ENCODE measurements around the gene MAP6.

MAP6 gene

GRCh38 chr11:75549370-75549958, 119.4 kb downstream of the MAP6 start:
- no peak for DNase-seq (ENCODE audit: low spot score)

DNA sequence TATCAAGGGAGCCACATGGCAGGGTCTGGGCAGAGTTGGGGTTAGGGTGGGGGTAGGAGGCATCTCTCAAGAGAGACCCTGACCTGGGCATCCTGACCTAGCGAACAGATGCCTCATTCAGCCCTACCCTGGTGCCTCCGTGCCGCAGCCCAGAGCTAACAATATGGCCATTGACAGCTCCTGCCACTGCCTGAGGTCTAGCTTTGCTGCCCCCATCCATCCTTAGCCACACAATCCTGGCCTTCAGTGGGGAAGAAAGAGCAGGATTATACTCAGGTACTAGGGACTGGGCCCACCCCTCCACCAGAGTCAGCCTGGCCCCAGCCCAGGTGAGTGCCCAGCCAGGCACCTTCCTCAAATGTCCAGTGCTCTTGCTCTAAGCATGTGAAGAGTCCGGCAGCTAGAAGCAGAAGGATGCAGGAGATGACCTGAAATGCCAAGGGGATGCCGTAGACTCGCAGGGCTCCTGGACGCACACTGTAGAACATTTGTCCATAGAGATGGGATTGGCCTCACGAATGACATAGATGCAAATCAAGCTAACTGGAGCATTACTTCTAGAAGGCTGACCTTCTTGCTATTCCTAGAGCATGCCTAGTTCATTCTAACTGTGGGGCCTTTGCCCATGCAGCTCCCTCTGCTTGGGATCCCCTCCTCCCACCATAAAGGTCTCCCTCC, 120.1 kb downstream of the MAP6 start:
- no peak for DNase-seq (ENCODE audit: low spot score)

GRCh38 chr11:75547617-75548058, 121.2 kb downstream of the MAP6 start:
- peak; percentile 87 for DNase-seq (ENCODE audit: low spot score)

DNA sequence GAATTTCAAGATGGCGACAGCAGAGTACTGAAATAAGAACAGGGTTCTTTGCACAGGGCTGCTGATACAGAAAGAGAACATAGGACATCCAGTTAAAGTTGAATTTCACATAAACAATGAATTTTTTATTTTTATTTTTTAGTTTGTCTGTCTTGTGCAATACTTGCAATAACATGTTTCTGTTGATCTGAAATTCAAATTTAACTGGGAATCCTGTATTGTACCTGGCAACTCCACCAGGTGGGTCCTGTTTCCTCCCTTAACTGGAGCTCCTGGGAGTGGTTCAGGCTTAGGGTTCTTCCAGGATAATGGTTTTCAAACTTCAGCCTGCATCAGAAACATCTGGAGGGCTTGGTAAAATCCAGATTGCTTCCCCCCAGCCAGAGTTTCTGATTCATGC, 121.7 kb downstream of the MAP6 start:
- no peak for DNase-seq (ENCODE audit: low spot score)

GRCh38 chr11:75543806-75544205, 125.0 kb downstream of the MAP6 start:
- DNase-seq (ENCODE audit: low spot score) = no peak

GRCh38 chr11:75542088-75542438, 126.8 kb downstream of the MAP6 start:
- DNase-seq (ENCODE audit: low spot score) = no peak

DNA sequence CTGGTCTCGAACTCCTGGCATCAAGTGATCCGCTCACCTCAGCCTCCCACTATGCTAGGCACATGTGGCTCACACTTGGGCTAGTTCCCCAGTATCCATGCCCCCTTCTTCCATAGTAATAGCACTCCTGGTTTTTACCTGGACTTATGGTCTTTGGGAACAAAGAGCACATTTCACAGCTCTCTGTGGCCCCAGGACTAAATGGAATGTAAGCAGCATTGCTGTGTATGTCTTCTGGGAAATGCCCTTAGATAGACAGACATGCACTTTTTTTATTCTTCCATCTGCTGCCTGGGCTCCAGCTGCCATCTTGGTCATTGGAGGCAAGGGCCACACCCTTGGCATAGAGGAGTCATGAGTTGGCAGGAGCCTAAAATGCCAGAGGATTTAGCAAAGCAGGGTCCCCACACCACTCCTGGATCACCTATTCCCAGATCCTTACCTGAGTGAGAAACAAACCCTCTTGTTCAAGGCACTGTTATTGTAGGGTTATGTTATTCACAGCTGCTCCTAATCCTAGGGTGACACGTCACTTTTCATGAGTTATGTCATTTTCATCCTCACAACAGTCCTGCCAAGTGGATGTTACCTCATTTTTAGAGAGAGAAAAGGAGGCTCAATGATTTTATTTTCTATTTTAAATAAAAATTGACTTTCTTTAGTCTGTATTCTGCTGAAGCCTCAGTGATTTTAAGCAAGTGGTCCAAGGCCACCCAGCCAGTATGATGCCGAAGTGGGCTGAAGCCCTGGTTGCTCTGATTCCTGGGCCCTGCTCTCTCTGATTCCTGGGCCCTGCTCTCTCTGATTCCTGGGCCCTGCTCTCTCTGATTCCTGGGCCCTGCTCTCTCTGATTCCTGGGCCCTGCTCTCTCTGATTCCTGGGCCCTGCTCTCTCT, 127.4 kb downstream of the MAP6 start:
- DNase-seq (ENCODE audit: low spot score) = no peak

DNA sequence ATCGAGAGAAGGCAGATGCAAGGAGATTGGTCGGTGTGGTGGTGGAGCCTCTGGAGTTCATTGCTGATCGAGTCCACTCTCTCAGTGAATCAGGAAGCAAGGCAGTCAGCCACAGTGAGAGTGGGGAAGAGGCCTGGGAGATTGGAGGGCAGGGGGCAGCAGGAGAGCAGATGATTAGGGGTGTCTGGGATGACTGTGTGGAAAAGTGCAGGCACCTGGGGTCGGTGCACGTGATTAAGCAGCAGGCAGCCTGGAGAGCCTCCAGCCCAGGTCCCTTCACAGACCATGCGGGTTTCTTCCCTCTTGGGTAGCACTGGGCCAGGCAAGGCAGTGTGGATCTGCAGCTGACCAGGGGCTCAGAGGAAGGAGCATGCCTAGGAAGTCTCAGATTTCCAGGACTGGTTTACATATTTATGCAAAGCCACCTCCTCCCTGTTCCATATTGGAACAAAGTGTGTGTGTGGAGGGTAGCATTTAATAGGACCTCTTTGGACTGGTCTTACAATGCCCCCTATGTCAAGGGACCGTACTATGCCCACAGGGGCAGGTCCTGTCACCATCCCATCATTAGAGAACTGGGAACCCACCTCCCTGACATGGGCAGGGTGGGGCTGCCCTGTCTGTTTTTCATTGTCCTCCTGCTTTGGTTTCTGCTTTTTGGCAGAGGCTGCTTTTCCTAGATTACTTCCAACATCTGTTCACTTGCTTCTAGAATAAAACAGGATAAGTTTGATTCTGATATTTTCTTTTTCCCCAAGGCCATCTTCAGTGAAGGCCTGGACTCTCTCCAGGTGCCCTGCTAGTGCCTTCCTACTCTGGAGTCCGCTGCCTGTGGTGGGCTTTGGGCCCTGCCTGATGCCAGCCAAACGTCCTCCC, 129.1 kb downstream of the MAP6 start:
- DNase-seq (ENCODE audit: low spot score) = no peak

- no peak for DNase-seq (ENCODE audit: low spot score)
Measured at GRCh38 chr11:75538150-75538942, 130.5 kb downstream of the MAP6 start.

DNA sequence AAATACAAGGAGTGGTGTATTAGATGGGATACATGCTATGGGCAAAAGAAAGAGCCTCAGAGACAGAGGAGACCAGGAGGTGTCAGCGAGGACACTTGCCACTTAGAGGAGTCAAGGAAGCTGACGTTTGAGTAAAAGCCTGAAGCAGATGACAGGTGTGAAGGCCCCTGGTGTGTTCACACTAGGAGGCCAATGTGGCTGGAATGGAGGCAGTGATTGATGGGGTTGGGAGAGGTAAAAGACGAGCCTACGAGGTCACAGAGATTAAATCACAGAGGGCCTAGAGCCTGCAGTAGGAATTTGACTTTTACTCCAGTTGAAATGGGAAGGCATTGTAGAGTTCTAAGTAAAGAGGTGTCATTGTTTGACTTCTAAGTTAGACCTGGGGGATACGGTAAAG, 131.1 kb downstream of the MAP6 start:
- no peak for DNase-seq (ENCODE audit: low spot score)
